Thyroid gland (tissue), 4 donors: ENCODE data around the gene CAMK1.

Experiments
- CTCF ChIP-seq, 6 experiments: fragments of 200-600 bp in 3 of 6; fragments of 450-650 bp in 3 of 6; sonication (generic) in 3 of 6; IDR thresholded peaks; one replicate each; pipeline ENCODE4 v1.5.1; 2016 to 2019; ENCODE audit warnings: antibody characterized with exemption in 6 of 6, mild to moderate bottlenecking in 2 of 6, inconsistent platforms in 1 of 6, moderate library complexity in 1 of 6
- POLR2A ChIP-seq, 2 donors: fragments of 450-650 bp; IDR thresholded peaks; one replicate each; pipeline ENCODE4 v1.6.1; 2017; ENCODE audit warnings: antibody characterized with exemption in 2 of 2, mild to moderate bottlenecking in 2 of 2, moderate library complexity in 1 of 2

- TF ChIP-seq CTCF (IDR thresholded peaks at IDR 0.05) (no peak), POLR2A (IDR thresholded peaks at IDR 0.05) (no peak)
Measured at GRCh38 chr3:9812870-9813483, 43.2 kb upstream of the CAMK1 start.
